DOHH2 (cell line): ENCODE results near the gene ANXA2.
"Not testable (repeated sequence)": the region's sequence is repeated elsewhere in the genome, so short reads cannot be mapped to it uniquely, and the experiment has no call there.

ENCODE experiments used
- H3F3A ChIP-seq: fragments of 200-600 bp; sonication (generic), shearing (Covaris generic); 2 replicates; pipeline ENCODE4 v1.6.0; 2016; ENCODE audit warnings: antibody characterized with exemption, mild to moderate bottlenecking; ENCODE audit not compliant: control insufficient read depth, insufficient read depth
- H3K27ac ChIP-seq: fragments of 200-600 bp; sonication (generic); 2 replicates; pipeline ENCODE4 v1.5.1; 2014; ENCODE audit warnings: low read depth, mild to moderate bottlenecking, low read length, moderate library complexity
- H3K27me3 ChIP-seq: fragments of 200-600 bp; sonication (generic); 2 replicates; pipeline ENCODE4 v1.6.1; 2014; ENCODE audit warnings: mild to moderate bottlenecking, low read length, mixed read lengths; ENCODE audit not compliant: control insufficient read depth
- H3K36me3 ChIP-seq: fragments of 200-600 bp; sonication (generic); 2 replicates; pipeline ENCODE4 v1.6.1; 2014; ENCODE audit warnings: mild to moderate bottlenecking, low read length, moderate library complexity, mixed read lengths; ENCODE audit not compliant: control insufficient read depth
- H3K4me1 ChIP-seq: fragments of 200-600 bp; sonication (generic); 2 replicates; pipeline ENCODE4 v1.6.1; 2014; ENCODE audit warnings: mild to moderate bottlenecking, low read length, mixed read lengths; ENCODE audit not compliant: control insufficient read depth
- H3K4me2 ChIP-seq: fragments of 200-600 bp; sonication (generic); 2 replicates; pipeline ENCODE4 v1.6.0; 2014; ENCODE audit warnings: mild to moderate bottlenecking, low read length, moderate library complexity
- H3K4me3 ChIP-seq: fragments of 200-600 bp; sonication (generic); 2 replicates; pipeline ENCODE4 v1.5.1; 2014; ENCODE audit warnings: mild to moderate bottlenecking, low read length, mixed read lengths
- H3K79me2 ChIP-seq: fragments of 200-600 bp; sonication (generic); 2 replicates; pipeline ENCODE4 v1.6.1; 2014; ENCODE audit warnings: mild to moderate bottlenecking, low read length, mixed read lengths; ENCODE audit not compliant: control insufficient read depth
- H3K9me2 ChIP-seq: fragments of 200-600 bp; sonication (generic); replicated peaks from 2 replicates; pipeline ENCODE4 v1.6.1; 2014; ENCODE audit warnings: mild to moderate bottlenecking, low read length, mixed read lengths; ENCODE audit not compliant: control insufficient read depth
- H3K9me3 ChIP-seq: fragments of 200-600 bp; sonication (generic); 2 replicates; pipeline ENCODE4 v1.6.1; 2014; ENCODE audit warnings: antibody characterized with exemption, low read length, mixed read lengths; ENCODE audit not compliant: control insufficient read depth, insufficient read depth
- H4K20me1 ChIP-seq: fragments of 200-600 bp; sonication (generic); 2 replicates; pipeline ENCODE4 v1.6.0; 2014; ENCODE audit warnings: low read depth, mild to moderate bottlenecking, antibody characterized with exemption, low read length, moderate library complexity; ENCODE audit not compliant: control insufficient read depth, insufficient read depth
- CTCF ChIP-seq: fragments of 200-600 bp; sonication (generic); IDR thresholded peaks from one replicate; pipeline ENCODE4 v1.5.1; 2014; ENCODE audit warnings: antibody characterized with exemption, mild to moderate bottlenecking, low read depth, low read length; ENCODE audit not compliant: poor library complexity, severe bottlenecking
- EZH2phosphoT487 ChIP-seq: fragments of 200-600 bp; sonication (generic); IDR thresholded peaks from 2 replicates; pipeline ENCODE4 v1.6.1; 2017; ENCODE audit warnings: borderline replicate concordance, mild to moderate bottlenecking, antibody characterized with exemption, low read length, moderate library complexity, mixed read lengths

Gene ANXA2

GRCh38 chr15:60405399-60405798 is 7.6 kb upstream of the ANXA2 start:
- TF ChIP-seq EZH2phosphoT487: no peak
- no peak for TF ChIP-seq CTCF
- Histone ChIP-seq H3K4me3 (no peak overlapping the region), H4K20me1 (no peaks in the 10 kb centered on the region), H3K27ac (no peak overlapping the region), H3K9me3 (no peaks in the 10 kb centered on the region), H3K36me3 (no peaks in the 10 kb centered on the region), H3K4me2 (no peak overlapping the region), H3K27me3 (no peaks in the 10 kb centered on the region), H3K9me2 (no peaks in the 10 kb centered on the region), H3K4me1 (peaks cover 8% of the 10 kb centered on the region), H3F3A (no peaks in the 10 kb centered on the region), H3K79me2 (no peaks in the 10 kb centered on the region)

DNA sequence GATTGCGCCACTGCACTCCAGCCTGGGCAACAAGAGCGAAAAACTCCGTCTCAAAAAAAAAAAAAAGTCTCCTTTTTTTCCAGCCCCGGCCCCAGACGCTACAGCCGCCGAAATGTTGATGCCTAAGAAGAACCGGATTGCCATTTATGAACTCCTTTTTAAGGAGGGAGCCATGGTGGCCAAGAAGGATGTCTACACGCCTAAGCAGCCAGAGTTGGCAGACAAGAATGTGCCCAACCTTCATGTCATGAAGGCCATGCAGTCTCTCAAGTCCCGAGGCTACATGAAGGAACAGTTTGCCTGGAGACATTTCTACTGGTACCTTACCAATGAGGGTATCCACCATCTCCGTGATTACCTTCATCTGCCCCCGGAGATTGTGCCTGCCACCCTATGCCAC is 6.6 kb upstream of the ANXA2 start:
- H4K20me1 ChIP-seq, H3K9me2 ChIP-seq, H3K4me2 ChIP-seq, H3K36me3 ChIP-seq, H3F3A ChIP-seq, H3K27ac ChIP-seq, H3K4me1 ChIP-seq, H3K27me3 ChIP-seq, H3K79me2 ChIP-seq, H3K4me3 ChIP-seq, H3K9me3 ChIP-seq: not testable (repeated sequence)

DNA sequence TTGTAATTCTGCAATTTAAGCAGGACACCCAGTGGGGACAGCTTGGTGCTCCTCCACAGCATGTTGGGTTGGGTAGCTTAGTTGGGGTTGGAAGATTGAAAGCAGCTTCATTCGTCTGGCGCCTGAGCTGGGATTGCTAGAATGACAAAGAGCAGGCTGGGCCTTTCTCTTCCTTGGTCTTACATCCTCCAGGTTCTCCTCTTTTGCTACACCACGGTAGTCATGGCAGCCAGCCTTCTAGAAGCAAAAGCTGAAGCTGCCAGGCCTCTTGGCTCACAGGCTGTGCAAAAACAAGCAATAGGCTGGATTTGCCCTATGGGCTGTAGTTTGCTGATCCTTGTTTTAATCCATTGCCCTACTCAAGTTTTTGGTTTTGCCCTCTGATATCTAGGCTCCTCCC is 3.2 kb upstream of the ANXA2 start:
- Histone ChIP-seq H3K4me2 (no peak overlapping the region), H3K27me3 (peaks cover 21% of the 10 kb centered on the region), H3F3A (no peaks in the 10 kb centered on the region), H3K4me1 (peaks cover 17% of the 10 kb centered on the region), H4K20me1 (no peaks in the 10 kb centered on the region), H3K27ac (no peak overlapping the region), H3K9me3 (no peaks in the 10 kb centered on the region), H3K9me2 (no peaks in the 10 kb centered on the region), H3K79me2 (peaks cover 3% of the 10 kb centered on the region; the same call in 1 of the 2 replicates), H3K36me3 (no peaks in the 10 kb centered on the region), H3K4me3 (no peak overlapping the region)
- TF ChIP-seq CTCF: no peak
- no peak for TF ChIP-seq EZH2phosphoT487

GRCh38 chr15:60399931-60400330 is 2.1 kb upstream of the ANXA2 start:
- Histone ChIP-seq H3K36me3 (no peaks in the 10 kb centered on the region), H3K4me1 (peaks cover 17% of the 10 kb centered on the region), H3K4me2 (no peak overlapping the region), H3K9me2 (no peaks in the 10 kb centered on the region), H3K4me3 (no peak overlapping the region), H3K27ac (no peak overlapping the region), H4K20me1 (no peaks in the 10 kb centered on the region), H3K9me3 (no peaks in the 10 kb centered on the region), H3K79me2 (peaks cover 3% of the 10 kb centered on the region; the same call in 1 of the 2 replicates), H3K27me3 (peaks cover 21% of the 10 kb centered on the region), H3F3A (no peaks in the 10 kb centered on the region)
- TF ChIP-seq EZH2phosphoT487 (no peak), CTCF (no peak)
